ENCODE data around the gene MAD1L1. TPM values are rescaled to one million over a fixed set of nuclear protein-coding genes. Genes with fewer than 3 reads are reported as not detected.

Gene MAD1L1
- total RNA-seq, 2 donors from 2014 or later, result 39.5 to 79.4 TPM

DNA sequence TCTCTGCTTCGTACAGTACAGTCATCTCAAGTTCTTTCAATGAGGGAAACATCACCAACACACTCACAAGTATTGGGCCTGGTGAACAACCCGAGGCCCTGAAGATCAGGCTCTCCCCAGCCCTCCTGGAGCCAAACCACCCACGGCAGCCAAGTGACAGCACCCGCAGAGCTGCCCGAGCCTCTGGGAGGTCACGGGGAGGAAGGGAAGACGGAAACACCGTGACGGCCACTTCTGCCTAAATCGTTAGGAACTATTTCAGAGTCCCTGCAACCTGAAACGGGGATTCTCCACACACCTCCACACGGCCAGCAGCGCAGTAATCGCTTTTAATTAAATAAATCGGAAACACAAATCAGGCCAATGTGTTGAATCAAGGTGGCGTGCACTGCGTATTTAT is 222.6 kb downstream of the MAD1L1 start:
- peaks cover 0 to 5% of the 10 kb centered on the region in 2 donors for H3K27me3 Mint-ChIP-seq
- no peak for ATAC-seq
- peak; percentile 50 for DNase-seq (ENCODE audit: low spot score)

DNA sequence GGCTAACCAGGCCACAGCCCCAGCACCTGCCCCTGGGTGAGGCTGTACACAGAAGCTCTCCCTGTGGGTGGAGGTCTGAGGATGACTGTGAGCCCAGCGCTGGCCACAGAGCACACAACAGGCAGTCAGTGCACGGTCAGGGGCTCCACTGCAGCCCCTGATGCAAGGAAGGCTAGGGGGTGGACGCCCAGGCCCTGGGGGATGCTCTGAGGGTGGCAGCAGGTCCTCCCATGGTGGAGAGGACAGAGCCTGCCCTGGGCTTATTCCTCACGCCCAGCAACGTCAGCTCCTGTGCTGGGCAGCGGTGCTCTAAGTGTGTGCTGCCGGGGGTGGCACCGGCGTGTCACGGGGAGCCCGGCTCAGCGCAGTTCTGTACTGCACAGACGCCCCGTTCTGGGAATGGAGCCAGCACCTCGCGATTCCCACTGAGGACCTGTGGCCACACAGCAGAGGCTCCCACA is 223.2 kb downstream of the MAD1L1 start:
- no peaks in the 10 kb centered on the region for H3K9me3 Mint-ChIP-seq
- peaks cover 12 to 21% of the 10 kb centered on the region in 2 donors for H3K4me1 Mint-ChIP-seq (ENCODE audit: low read depth in 2 of 2)
- H3K27ac Mint-ChIP-seq, result no peak overlapping the region
- no peak for ATAC-seq
- DNase-seq (ENCODE audit: low spot score), result peak; percentile 25
- peaks cover 0 to 5% of the 10 kb centered on the region in 2 donors for H3K27me3 Mint-ChIP-seq
- H3K4me3 Mint-ChIP-seq, result no peak overlapping the region
- H3K36me3 Mint-ChIP-seq, result no peaks in the 10 kb centered on the region

More for the DNA sequence above, 222.6 kb downstream of the MAD1L1 start:
- Mint-ChIP-seq H3K4me3 (no peak overlapping the region), H3K27ac (no peak overlapping the region), H3K9me3 (no peaks in the 10 kb centered on the region), H3K36me3 (no peaks in the 10 kb centered on the region), H3K4me1 (ENCODE audit: low read depth in 2 of 2) (peaks cover 12 to 21% of the 10 kb centered on the region in 2 donors)

DNA sequence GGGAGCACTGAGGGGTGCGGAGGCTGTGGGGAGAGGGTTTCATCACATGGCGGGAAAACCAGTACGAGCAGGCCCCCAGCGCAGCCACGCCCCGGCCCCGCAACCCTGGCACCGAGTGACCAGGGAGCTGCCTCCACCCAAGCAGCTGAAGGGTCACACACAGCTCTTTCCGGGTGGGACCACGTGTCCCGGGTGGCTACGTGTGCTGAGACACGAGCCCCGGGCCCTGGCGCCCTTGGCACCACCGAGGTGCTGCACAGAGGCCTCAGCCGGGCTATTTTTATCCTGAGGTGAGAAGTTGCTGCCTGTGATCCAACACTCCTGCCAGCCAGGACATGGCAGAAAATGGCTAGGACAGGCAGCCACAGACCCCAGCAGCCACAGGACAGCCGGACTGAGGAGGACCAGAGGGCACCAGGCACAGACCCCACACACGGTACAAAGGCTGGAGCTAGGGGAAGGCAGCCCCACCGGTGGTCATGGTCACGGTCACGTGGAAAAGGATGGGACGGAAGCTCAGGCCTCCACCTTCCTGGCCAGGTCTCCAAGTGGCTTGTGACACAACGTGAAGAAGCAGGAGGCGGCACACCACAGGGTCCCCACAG is 223.7 kb downstream of the MAD1L1 start:
- Mint-ChIP-seq H3K27ac (no peak overlapping the region), H3K4me3 (no peak overlapping the region), H3K36me3 (no peaks in the 10 kb centered on the region), H3K27me3 (peaks cover 0 to 5% of the 10 kb centered on the region in 2 donors), H3K4me1 (ENCODE audit: low read depth in 2 of 2) (peaks cover 12 to 24% of the 10 kb centered on the region in 2 donors), H3K9me3 (no peaks in the 10 kb centered on the region)
- ATAC-seq (no peak), DNase-seq (ENCODE audit: low spot score) (peak; percentile 58)

DNA sequence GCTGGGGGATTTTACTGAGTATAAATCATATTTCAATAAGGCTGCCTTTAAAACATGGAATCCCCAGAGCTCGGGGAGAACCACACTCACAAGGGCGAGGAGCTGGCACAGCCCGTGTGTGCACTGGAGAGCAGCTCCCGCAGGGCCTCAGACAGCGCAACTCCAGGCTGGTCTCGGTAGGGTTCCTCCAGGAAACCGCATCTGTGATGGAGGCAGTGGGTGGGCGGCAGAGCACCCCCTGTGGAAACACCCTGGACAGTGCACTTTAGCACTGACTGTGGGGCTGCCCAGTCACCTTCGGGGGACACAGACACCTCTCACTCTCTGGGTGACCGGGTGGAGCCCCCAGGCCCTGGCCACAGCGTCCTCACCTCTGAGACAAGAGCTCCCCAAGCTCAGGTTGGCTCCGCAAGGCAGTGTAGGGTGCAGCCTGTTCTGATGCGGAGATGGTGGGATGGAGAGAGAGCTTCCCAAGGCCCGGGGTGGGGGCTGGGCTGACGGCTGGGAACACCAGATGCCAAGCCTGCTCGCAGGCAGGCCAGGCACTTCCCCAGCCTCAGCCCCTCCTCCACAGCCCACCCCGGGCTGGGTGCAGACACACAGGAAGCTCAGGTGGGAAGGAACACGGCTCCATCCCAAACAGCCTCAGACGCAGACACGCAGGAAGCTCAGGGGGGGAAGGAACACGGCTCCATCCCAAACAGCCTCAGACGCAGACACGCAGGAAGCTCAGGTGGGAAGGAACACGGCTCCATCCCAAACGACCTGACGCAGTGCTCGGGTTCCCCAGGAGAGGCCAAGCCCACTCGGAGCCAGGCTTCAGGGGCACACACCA is 224.4 kb downstream of the MAD1L1 start:
- Mint-ChIP-seq H3K27me3 (peaks cover 0 to 5% of the 10 kb centered on the region in 2 donors), H3K36me3 (no peaks in the 10 kb centered on the region), H3K9me3 (no peaks in the 10 kb centered on the region), H3K4me3 (no peak overlapping the region), H3K27ac (no peak overlapping the region), H3K4me1 (ENCODE audit: low read depth in 2 of 2) (peaks cover 12 to 23% of the 10 kb centered on the region in 2 donors)
- DNase-seq (ENCODE audit: low spot score), result peak; percentile 55
- ATAC-seq, result no peak

DNA sequence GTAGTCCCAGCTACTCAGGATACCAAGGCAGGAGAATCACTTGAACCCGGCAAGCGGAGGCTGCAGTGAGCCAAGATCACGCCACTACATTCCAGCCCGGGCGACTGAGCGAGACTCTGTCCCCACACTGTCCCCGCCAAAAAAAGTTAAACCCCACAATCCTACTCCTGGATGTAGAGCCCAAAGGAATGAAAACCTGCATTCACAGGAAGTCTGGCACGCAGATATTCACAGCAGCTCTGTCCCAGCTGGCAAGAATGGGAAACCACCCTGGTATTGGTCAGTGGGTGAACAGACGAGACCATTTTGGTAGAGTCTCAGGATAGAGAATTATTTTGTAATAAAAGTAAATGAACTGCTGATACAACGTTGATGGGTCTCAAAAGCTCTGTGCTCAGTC is 225.2 kb downstream of the MAD1L1 start:
- peak; percentile 34 for DNase-seq (ENCODE audit: low spot score)
- no peak for ATAC-seq
- H3K4me3 Mint-ChIP-seq, result no peak overlapping the region
- no peaks in the 10 kb centered on the region for H3K9me3 Mint-ChIP-seq
- no peak overlapping the region for H3K27ac Mint-ChIP-seq
- H3K27me3 Mint-ChIP-seq, result peaks cover 0 to 5% of the 10 kb centered on the region in 2 donors
- H3K36me3 Mint-ChIP-seq, result no peaks in the 10 kb centered on the region
- peaks cover 12 to 18% of the 10 kb centered on the region in 2 donors for H3K4me1 Mint-ChIP-seq (ENCODE audit: low read depth in 2 of 2)

DNA sequence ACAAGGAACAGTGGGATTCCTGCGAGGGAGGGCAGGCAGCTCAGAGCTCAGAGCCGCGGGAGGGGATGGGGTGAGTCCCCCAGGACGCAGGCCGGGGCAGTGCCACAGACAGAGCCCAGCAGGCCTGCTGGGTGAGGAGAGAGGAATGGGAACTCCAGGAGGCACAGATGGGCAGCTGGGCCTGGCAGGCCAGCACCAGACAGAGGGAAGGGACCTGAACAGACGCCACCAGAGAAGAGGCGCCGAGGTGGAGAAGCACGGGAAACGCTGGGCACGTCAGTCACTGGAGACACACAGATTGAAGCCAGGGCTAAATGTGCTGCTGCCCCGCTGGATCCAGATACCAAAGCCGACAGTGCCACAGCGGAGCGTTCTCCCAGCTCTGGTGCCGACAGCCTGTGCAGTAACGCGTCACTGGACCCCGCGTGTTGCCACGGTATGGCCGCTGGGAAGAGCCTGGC is 225.8 kb downstream of the MAD1L1 start:
- ATAC-seq, result no peak
- peak; percentile 20 for DNase-seq (ENCODE audit: low spot score)
- Mint-ChIP-seq H3K36me3 (no peaks in the 10 kb centered on the region), H3K27me3 (peaks cover 0 to 5% of the 10 kb centered on the region in 2 donors), H3K4me1 (ENCODE audit: low read depth in 2 of 2) (peaks cover 12 to 18% of the 10 kb centered on the region in 2 donors), H3K4me3 (no peak overlapping the region), H3K27ac (no peak overlapping the region), H3K9me3 (no peaks in the 10 kb centered on the region)

DNA sequence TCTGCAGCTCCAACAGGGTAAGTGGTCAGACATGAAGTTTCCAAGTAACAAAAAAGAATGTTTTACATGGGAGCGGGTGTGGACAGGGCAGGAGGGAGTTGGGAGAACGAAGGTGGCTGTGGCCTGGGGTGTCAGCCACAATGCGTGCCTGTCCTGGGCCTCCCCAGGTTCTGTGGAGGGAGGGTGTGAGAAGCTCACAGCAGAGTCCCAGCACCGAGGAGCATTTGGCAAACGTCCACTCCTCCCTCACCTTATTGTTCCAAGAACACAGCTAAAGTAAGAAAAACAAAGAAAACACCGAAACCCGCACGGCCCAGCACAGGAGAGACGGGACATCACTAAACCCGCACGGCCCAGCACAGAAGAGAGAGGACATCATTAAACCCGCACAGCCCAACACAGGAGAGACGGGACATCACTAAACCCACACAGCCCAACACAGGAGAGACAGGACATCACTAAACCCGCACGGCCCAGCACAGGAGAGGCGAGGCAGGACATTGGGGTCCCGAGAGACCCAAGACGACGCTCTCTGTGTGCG is 226.4 kb downstream of the MAD1L1 start:
- ATAC-seq, result no peak
- Mint-ChIP-seq H3K4me1 (ENCODE audit: low read depth in 2 of 2) (peaks cover 12 to 18% of the 10 kb centered on the region in 2 donors), H3K4me3 (no peak overlapping the region), H3K9me3 (no peaks in the 10 kb centered on the region), H3K36me3 (no peaks in the 10 kb centered on the region), H3K27ac (no peak overlapping the region), H3K27me3 (peaks cover 0 to 5% of the 10 kb centered on the region in 2 donors)
- DNase-seq (ENCODE audit: low spot score), result peak; percentile 44

DNA sequence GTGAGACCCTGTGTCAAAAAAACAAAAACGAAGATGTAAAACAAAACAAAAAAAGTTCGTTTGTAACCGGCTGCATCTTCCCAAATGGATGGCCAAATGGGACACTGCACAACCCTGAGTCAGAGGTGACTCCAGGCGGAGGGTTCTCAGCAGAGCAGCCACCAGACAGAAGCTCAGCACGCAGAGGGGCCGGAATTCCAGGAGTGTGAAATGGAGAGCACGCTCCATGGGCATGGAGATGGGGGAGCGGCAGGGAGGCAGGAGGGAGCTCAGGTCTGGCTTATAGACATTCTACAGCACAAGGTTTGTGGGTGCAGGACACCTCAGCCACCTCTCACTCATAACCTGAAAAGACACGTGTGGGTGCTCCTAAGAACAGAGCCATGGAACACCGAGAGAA is 227.0 kb downstream of the MAD1L1 start:
- peaks cover 12 to 18% of the 10 kb centered on the region in 2 donors for H3K4me1 Mint-ChIP-seq (ENCODE audit: low read depth in 2 of 2)
- no peak overlapping the region for H3K27ac Mint-ChIP-seq
- peaks cover 0 to 5% of the 10 kb centered on the region in 2 donors for H3K27me3 Mint-ChIP-seq
- H3K36me3 Mint-ChIP-seq, result no peaks in the 10 kb centered on the region
- ATAC-seq, result no peak
- peak; percentile 12 for DNase-seq (ENCODE audit: low spot score)
- no peak overlapping the region for H3K4me3 Mint-ChIP-seq
- no peaks in the 10 kb centered on the region for H3K9me3 Mint-ChIP-seq

DNA sequence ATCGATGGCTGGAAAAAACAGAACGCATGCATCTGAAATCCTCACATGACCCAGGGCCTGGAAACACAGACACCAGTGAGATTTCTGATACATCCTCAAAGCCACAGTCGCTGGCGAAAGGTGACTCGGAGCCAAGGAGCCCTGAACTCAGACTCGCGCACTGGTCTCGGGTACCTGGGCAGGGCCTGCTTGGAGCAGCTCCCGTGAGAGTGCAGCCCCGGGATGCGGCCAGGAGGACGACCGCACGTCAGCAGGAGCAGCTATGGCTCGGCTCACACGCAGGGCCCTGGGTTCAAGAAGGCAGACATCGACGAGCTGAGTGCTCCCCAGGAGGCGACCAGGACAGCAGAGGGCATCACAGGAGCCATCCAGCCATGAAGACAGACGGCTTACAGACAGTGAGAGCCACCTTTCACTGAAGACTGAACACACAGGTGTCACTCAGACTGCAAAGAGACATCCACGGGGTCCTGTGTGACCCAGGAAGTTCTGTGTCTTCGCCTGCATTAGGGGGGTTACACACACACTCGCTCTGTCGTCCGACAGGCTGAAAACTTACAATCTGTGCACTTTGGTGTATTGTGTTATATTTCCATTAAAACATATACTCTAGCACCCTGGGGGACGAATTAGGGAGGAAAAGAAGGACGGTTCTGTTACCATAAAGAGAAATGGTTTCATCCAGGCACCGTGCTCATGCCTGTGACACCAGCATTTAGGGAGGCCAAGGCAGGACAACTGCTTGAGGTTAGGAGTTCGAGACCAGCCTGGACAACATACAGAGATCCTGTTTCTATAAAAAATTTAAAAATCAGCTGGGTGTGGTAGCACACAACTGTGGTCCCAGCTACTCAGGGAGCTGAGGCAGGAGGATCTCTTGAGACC is 227.7 kb downstream of the MAD1L1 start:
- ATAC-seq, result no peak
- DNase-seq (ENCODE audit: low spot score), result peak; percentile 56
- Mint-ChIP-seq H3K36me3 (no peaks in the 10 kb centered on the region), H3K27ac (no peak overlapping the region), H3K4me3 (no peak overlapping the region), H3K9me3 (no peaks in the 10 kb centered on the region), H3K27me3 (peaks cover 0 to 10% of the 10 kb centered on the region in 2 donors), H3K4me1 (ENCODE audit: low read depth in 2 of 2) (peaks cover 19 to 25% of the 10 kb centered on the region in 2 donors)

DNA sequence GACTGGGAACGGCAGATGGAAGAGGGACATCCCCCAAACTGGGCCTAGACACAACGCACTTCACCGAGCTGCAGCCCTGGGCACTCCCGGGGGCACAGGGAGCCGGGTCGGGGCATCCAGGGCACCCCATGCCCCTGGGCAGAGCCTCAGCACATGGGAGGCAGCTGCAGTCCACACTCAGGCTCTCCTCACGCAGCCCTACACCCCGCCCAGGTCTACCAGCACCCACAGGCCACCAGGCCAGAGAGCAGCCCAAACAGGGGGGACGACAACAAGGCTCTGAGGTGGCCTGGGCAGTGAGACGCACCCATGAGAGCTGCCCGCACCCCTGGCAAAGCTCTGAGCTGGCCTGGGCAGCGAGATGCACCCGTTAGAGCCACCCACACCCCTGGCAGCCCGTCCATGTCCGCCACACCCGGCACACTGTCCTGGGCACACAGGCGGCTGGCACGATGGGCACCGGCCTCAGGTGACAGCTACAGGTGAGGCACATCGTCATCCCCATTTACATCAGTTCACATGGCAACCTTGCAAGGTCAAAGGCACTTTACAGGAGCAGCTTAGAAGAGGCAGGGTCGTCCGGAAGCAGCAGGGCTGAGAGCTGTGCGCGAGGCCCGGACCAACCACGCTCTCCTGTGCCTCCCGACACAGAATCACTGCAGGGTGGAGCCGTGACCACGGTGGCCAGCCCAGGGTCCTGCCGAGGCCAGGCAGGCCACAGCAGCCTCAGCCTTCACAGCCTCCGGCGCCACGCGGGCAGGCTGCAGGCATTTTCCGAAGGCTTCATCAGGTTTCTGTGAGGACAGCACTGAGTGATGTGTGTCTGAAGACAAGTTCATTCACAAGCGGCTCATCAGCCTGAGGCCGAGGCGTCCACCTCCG is 228.6 kb downstream of the MAD1L1 start:
- Mint-ChIP-seq H3K4me3 (no peak overlapping the region), H3K4me1 (ENCODE audit: low read depth in 2 of 2) (peaks cover 22 to 33% of the 10 kb centered on the region in 2 donors), H3K9me3 (no peaks in the 10 kb centered on the region), H3K27me3 (peaks cover 0 to 14% of the 10 kb centered on the region in 2 donors), H3K27ac (no peak overlapping the region), H3K36me3 (no peaks in the 10 kb centered on the region)
- no peak for ATAC-seq
- DNase-seq (ENCODE audit: low spot score), result peak; percentile 35

DNA sequence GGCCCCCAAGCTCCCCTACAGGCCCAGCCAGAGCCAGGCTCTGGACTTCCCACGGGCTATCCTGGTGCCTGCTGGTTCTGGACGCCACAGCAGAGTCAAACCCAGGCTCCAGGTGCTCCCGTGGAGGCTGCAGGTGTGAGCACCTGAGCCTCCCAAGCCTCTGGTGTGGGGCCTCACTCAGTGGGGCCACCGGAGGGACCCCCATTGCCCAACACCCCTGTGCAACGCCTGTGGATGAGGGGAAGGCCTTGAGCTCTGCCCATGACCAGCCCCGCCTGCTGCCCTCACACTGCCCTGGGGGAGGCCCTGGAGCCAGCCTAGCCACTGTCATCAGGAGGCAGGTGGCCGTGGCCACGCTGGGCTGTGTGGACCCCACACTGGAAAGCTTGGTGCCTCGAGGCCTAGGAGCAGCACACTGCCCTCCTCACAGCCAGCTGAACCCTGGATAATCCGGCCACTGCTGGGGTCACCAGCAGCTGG is 229.3 kb downstream of the MAD1L1 start:
- peaks cover 0 to 14% of the 10 kb centered on the region in 2 donors for H3K27me3 Mint-ChIP-seq
- DNase-seq (ENCODE audit: low spot score), result peak; percentile 42
- H3K36me3 Mint-ChIP-seq, result no peaks in the 10 kb centered on the region
- no peak for ATAC-seq
- no peak overlapping the region for H3K27ac Mint-ChIP-seq
- H3K4me3 Mint-ChIP-seq, result no peak overlapping the region
- no peaks in the 10 kb centered on the region for H3K9me3 Mint-ChIP-seq
- H3K4me1 Mint-ChIP-seq (ENCODE audit: low read depth in 2 of 2), result peaks cover 22 to 33% of the 10 kb centered on the region in 2 donors
